ENCODE data around the gene SLIT3. TPM values are rescaled to one million over a fixed set of nuclear protein-coding genes. Genes with fewer than 3 reads are reported as not detected.

SLIT3 gene
- total and polyA plus RNA-seq, 2 experiments from 2014 or later, result 0.59 to 0.71 TPM

DNA sequence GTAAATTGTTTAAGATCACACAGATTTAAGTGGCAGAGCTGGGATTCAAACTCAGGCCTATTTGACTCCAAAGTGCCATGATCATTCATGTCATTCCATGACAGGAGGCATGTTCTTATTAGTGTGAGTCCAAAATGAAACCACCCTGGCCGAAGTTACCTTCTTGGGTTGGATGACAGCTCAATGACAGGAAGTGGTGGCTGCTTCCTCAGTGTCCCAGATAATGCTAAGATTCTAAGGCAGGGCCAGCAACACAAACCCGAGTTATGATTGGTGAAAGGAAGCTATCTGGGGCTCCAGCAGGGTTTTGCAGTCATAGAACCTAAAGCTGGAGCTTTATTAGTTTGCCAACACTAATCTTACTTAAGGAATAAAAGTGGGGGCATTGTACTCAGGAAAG lies 340.4 kb downstream of the SLIT3 start (continued):
- TF ChIP-seq STAT1 (IDR thresholded peaks at IDR 0.05; ENCODE audit: unreplicated experiment) (no peak), EZH2 (IDR thresholded peaks at IDR 0.05; ENCODE audit: low read depth, unreplicated experiment) (no peak), ZNF331 (CRISPR knock-in tag; IDR thresholded peaks at IDR 0.05; ENCODE audit: low read depth) (no peak), NANOG (IDR thresholded peaks at IDR 0.05; ENCODE audit: borderline replicate concordance) (no peak), ZNF114 (CRISPR knock-in tag; IDR thresholded peaks at IDR 0.05) (no peak), JUNB (IDR thresholded peaks at IDR 0.05; ENCODE audit: unreplicated experiment) (no peak)
- TF ChIP-seq, protein P1, sequence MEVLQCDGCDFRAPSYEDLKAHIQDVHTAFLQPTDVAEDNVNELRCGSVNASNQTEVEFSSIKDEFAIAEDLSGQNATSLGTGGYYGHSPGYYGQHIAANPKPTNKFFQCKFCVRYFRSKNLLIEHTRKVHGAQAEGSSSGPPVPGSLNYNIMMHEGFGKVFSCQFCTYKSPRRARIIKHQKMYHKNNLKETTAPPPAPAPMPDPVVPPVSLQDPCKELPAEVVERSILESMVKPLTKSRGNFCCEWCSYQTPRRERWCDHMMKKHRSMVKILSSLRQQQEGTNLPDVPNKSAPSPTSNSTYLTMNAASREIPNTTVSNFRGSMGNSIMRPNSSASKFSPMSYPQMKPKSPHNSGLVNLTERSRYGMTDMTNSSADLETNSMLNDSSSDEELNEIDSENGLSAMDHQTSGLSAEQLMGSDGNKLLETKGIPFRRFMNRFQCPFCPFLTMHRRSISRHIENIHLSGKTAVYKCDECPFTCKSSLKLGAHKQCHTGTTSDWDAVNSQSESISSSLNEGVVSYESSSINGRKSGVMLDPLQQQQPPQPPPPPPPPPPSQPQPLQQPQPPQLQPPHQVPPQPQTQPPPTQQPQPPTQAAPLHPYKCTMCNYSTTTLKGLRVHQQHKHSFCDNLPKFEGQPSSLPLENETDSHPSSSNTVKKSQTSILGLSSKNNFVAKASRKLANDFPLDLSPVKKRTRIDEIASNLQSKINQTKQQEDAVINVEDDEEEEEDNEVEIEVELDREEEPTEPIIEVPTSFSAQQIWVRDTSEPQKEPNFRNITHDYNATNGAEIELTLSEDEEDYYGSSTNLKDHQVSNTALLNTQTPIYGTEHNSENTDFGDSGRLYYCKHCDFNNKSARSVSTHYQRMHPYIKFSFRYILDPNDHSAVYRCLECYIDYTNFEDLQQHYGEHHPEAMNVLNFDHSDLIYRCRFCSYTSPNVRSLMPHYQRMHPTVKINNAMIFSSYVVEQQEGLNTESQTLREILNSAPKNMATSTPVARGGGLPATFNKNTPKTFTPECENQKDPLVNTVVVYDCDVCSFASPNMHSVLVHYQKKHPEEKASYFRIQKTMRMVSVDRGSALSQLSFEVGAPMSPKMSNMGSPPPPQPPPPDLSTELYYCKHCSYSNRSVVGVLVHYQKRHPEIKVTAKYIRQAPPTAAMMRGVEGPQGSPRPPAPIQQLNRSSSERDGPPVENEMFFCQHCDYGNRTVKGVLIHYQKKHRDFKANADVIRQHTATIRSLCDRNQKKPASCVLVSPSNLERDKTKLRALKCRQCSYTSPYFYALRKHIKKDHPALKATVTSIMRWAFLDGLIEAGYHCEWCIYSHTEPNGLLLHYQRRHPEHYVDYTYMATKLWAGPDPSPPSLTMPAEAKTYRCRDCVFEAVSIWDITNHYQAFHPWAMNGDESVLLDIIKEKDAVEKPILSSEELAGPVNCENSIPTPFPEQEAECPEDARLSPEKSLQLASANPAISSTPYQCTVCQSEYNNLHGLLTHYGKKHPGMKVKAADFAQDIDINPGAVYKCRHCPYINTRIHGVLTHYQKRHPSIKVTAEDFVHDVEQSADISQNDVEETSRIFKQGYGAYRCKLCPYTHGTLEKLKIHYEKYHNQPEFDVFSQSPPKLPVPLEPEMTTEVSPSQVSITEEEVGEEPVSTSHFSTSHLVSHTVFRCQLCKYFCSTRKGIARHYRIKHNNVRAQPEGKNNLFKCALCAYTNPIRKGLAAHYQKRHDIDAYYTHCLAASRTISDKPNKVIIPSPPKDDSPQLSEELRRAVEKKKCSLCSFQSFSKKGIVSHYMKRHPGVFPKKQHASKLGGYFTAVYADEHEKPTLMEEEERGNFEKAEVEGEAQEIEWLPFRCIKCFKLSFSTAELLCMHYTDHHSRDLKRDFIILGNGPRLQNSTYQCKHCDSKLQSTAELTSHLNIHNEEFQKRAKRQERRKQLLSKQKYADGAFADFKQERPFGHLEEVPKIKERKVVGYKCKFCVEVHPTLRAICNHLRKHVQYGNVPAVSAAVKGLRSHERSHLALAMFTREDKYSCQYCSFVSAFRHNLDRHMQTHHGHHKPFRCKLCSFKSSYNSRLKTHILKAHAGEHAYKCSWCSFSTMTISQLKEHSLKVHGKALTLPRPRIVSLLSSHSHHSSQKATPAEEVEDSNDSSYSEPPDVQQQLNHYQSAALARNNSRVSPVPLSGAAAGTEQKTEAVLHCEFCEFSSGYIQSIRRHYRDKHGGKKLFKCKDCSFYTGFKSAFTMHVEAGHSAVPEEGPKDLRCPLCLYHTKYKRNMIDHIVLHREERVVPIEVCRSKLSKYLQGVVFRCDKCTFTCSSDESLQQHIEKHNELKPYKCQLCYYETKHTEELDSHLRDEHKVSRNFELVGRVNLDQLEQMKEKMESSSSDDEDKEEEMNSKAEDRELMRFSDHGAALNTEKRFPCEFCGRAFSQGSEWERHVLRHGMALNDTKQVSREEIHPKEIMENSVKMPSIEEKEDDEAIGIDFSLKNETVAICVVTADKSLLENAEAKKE (CRISPR knock-in tag; IDR thresholded peaks at IDR 0.05), result no peak

DNA sequence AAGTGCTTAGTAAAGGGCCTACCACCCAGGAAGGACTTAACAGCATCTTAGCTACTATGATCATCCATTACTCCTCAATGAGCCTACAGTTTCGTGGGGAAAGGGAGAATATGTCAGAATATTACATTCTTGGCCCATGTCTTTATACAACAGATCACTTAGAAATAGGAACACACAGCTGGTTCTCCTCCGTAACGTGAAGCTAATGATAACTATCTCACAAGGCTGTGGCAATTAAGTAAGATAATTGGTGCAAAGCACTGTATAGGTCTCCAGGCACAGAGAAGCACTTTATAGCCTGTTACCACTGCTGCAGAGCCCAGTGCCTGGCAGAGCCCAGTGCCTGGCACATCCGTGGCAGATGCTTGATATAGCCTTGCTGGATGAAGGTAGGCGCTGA lies 347.6 kb downstream of the SLIT3 start:
- Mint-ChIP-seq H3K9me3 (no peaks in the 10 kb centered on the region), H3K27ac (no peak overlapping the region), H3K27me3 (ENCODE audit: insufficient read depth, low read depth, poor library complexity) (no peaks in the 10 kb centered on the region), H3K36me3 (ENCODE audit: low read depth) (no peaks in the 10 kb centered on the region), H3K4me1 (peaks cover under 1% of the 10 kb centered on the region; the same call in 1 of the 3 replicates), H3K4me3 (no peak overlapping the region)
- no peak overlapping the region for H3K4me3 ChIP-seq
- H3K9me2 ChIP-seq (ENCODE audit: insufficient read depth), result no peaks in the 10 kb centered on the region
- H3K27ac ChIP-seq (ENCODE audit: low read depth), result no peak overlapping the region
- no peaks in the 10 kb centered on the region for H3K79me2 ChIP-seq (replicated peaks; ENCODE audit: insufficient read depth)
- H3K4me2 ChIP-seq, result no peak overlapping the region
- H3K36me3 ChIP-seq (ENCODE audit: insufficient read depth), result no peaks in the 10 kb centered on the region
- H3K4me1 ChIP-seq (ENCODE audit: insufficient read depth), result no peaks in the 10 kb centered on the region
- DNase-seq (ENCODE audit: low spot score) (no peak), ATAC-seq (no peak)
- H2AFZ ChIP-seq, result no peak overlapping the region
- no peaks in the 10 kb centered on the region for H3F3A ChIP-seq (replicated peaks; ENCODE audit: low read depth)
- H4K20me1 ChIP-seq (replicated peaks; ENCODE audit: insufficient read depth), result peaks cover 4% of the 10 kb centered on the region; the same call in 1 of the 2 replicates
- no peaks in the 10 kb centered on the region for H3K27me3 ChIP-seq (ENCODE audit: insufficient read depth)
- TF ChIP-seq, protein P2, sequence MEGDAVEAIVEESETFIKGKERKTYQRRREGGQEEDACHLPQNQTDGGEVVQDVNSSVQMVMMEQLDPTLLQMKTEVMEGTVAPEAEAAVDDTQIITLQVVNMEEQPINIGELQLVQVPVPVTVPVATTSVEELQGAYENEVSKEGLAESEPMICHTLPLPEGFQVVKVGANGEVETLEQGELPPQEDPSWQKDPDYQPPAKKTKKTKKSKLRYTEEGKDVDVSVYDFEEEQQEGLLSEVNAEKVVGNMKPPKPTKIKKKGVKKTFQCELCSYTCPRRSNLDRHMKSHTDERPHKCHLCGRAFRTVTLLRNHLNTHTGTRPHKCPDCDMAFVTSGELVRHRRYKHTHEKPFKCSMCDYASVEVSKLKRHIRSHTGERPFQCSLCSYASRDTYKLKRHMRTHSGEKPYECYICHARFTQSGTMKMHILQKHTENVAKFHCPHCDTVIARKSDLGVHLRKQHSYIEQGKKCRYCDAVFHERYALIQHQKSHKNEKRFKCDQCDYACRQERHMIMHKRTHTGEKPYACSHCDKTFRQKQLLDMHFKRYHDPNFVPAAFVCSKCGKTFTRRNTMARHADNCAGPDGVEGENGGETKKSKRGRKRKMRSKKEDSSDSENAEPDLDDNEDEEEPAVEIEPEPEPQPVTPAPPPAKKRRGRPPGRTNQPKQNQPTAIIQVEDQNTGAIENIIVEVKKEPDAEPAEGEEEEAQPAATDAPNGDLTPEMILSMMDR (conservative IDR thresholded peaks at IDR 0.05; ENCODE audit: low read depth in 2 of 2), result no peak
- TF ChIP-seq CREB1 (CRISPR knock-in tag; IDR thresholded peaks at IDR 0.05; ENCODE audit: low read depth), result no peak
- TF ChIP-seq POLR2AphosphoS5 (IDR thresholded peaks at IDR 0.05; ENCODE audit: low read depth), result no peak
- TF ChIP-seq, protein P3, sequence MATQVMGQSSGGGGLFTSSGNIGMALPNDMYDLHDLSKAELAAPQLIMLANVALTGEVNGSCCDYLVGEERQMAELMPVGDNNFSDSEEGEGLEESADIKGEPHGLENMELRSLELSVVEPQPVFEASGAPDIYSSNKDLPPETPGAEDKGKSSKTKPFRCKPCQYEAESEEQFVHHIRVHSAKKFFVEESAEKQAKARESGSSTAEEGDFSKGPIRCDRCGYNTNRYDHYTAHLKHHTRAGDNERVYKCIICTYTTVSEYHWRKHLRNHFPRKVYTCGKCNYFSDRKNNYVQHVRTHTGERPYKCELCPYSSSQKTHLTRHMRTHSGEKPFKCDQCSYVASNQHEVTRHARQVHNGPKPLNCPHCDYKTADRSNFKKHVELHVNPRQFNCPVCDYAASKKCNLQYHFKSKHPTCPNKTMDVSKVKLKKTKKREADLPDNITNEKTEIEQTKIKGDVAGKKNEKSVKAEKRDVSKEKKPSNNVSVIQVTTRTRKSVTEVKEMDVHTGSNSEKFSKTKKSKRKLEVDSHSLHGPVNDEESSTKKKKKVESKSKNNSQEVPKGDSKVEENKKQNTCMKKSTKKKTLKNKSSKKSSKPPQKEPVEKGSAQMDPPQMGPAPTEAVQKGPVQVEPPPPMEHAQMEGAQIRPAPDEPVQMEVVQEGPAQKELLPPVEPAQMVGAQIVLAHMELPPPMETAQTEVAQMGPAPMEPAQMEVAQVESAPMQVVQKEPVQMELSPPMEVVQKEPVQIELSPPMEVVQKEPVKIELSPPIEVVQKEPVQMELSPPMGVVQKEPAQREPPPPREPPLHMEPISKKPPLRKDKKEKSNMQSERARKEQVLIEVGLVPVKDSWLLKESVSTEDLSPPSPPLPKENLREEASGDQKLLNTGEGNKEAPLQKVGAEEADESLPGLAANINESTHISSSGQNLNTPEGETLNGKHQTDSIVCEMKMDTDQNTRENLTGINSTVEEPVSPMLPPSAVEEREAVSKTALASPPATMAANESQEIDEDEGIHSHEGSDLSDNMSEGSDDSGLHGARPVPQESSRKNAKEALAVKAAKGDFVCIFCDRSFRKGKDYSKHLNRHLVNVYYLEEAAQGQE (IDR thresholded peaks at IDR 0.05; ENCODE audit: unreplicated experiment), result no peak

Data from GM23338 (cell line).